ENCODE data around the gene NKX3-2.

Gene NKX3-2

GRCh38 chr4:13498469-13498868, 45.8 kb downstream of the NKX3-2 start:
- DNase-seq (ENCODE audit: low read depth), result no peak

- DNase-seq (ENCODE audit: low read depth), result no peak
Observed at GRCh38 chr4:13496605-13497004, 47.7 kb downstream of the NKX3-2 start.

GRCh38 chr4:13495753-13496152, 48.6 kb downstream of the NKX3-2 start:
- no peak for DNase-seq (ENCODE audit: low read depth)

GRCh38 chr4:13493793-13494192, 50.5 kb downstream of the NKX3-2 start:
- DNase-seq (ENCODE audit: low read depth), result no peak

GRCh38 chr4:13492747-13493146, 51.6 kb downstream of the NKX3-2 start:
- DNase-seq (ENCODE audit: low read depth), result no peak

Data from GM04503 (cell line).